Gastroesophageal sphincter (tissue), 4 donors: ENCODE data around the gene ETFDH. TPM values are rescaled to one million over a fixed set of nuclear protein-coding genes. Genes with fewer than 3 reads are reported as not detected.

ENCODE experiments used
- ATAC-seq: fragments of 150-250 bp; one replicate; pipeline ENCODE4 v1.9.1; 2016; ENCODE audit warnings: mild to moderate bottlenecking, moderate library complexity
- H3K27ac ChIP-seq, 4 donors: fragments of 200-600 bp; sonication (generic) in 3 of 4; 1 replicate in 3 of 4; 2 replicates in 1 of 4; pipeline ENCODE4 v1.5.1; 2016 to 2019
- H3K27me3 ChIP-seq: fragments of 200-600 bp; sonication (generic); one replicate; pipeline ENCODE4 v1.5.1; 2019
- H3K36me3 ChIP-seq, 2 donors: fragments of 200-600 bp; sonication (generic); one replicate each; pipeline ENCODE4 v1.5.1; 2019; ENCODE audit warnings: control low read depth in 1 of 2
- H3K4me1 ChIP-seq, 3 donors: fragments of 200-600 bp; sonication (generic); 1 replicate in 2 of 3; 2 replicates in 1 of 3; pipeline ENCODE4 v1.5.1; 2016 to 2019; ENCODE audit warnings: control low read depth in 2 of 3
- H3K4me3 ChIP-seq, 2 donors: fragments of 200-600 bp; sonication (generic); one replicate each; pipeline ENCODE4 v1.5.1; 2019; ENCODE audit warnings: mild to moderate bottlenecking in 1 of 2, moderate library complexity in 1 of 2
- H3K9me3 ChIP-seq, 3 donors: fragments of 200-600 bp; sonication (generic); one replicate each; pipeline ENCODE4 v1.5.1; 2017 to 2019; ENCODE audit warnings: control low read depth in 2 of 3
- CTCF ChIP-seq, 4 experiments: fragments of 200-600 bp in 2 of 4; fragments of 450-650 bp in 2 of 4; sonication (generic) in 1 of 4; IDR thresholded peaks; one replicate each; pipeline ENCODE4 v1.5.1; 2017 to 2019; ENCODE audit warnings: antibody characterized with exemption in 4 of 4, mild to moderate bottlenecking in 2 of 4, moderate library complexity in 2 of 4
- EP300 ChIP-seq: sonication (generic); formaldehyde crosslinking; IDR thresholded peaks from one replicate; pipeline ENCODE4 v1.6.1; 2017; ENCODE audit warnings: antibody characterized with exemption, mild to moderate bottlenecking
- POLR2A ChIP-seq, 2 donors: fragments of 450-650 bp; IDR thresholded peaks; one replicate each; pipeline ENCODE4 v1.6.1; 2017; ENCODE audit warnings: antibody characterized with exemption in 2 of 2, mild to moderate bottlenecking in 2 of 2, moderate library complexity in 1 of 2
- POLR2AphosphoS5 ChIP-seq: sonication (generic); formaldehyde crosslinking; IDR thresholded peaks from one replicate; pipeline ENCODE4 v1.6.1; 2017; ENCODE audit warnings: antibody characterized with exemption
- WGBS, 2 donors: methylation state at CpG; one replicate each; pipeline ENCODE4 v1.1.5; 2018; ENCODE audit warnings: low coverage in 1 of 2; 5-methylcytosine and 5-hydroxymethylcytosine counted together
- total RNA-seq, 4 donors: library from RNA; depleted of rRNA; stranded (reverse); fragments of >200 nt; gene quantifications; one replicate each; pipeline ENCODE4 v1.1.0, GENCODE V29; 2016

ETFDH gene
- total RNA-seq, 4 donors from 2014 or later: 32.0 to 46.7 (median 38.9) TPM

- peak overlapping the region; percentile 84 to 96 (median 91) for H3K27ac ChIP-seq
- peak; percentile 29 for ATAC-seq
Observed at GRCh38 chr4:158722291-158722916, 50.3 kb downstream of the ETFDH start.

GRCh38 chr4:158722917-158723793 lies 51.1 kb downstream of the ETFDH start, which contains the start of gene PPID:
Gene PPID, minus strand, starts transcription at chr4:158723396. Its CDS starts 108 bp downstream, at chr4:158723288.
- H3K36me3 ChIP-seq: peaks cover 0 to 28% of the 10 kb centered on the region in 2 donors
- H3K4me3 ChIP-seq: peak within 1 kb of the TSS; percentile 77 to 99
- ATAC-seq: peak; percentile 97
- H3K9me3 ChIP-seq: no peaks in the 10 kb centered on the region
- peak within 1 kb of the TSS; percentile 84 to 96 (median 91) for H3K27ac ChIP-seq
- peaks cover 2 to 24% (median 3%) of the 10 kb centered on the region in 3 donors for H3K4me1 ChIP-seq
- 0% methylated on average over 9 to 35 of the region's 65 CpGs for WGBS, 2 donors
- no peaks in the 10 kb centered on the region for H3K27me3 ChIP-seq
- TF ChIP-seq EP300 (no peak), POLR2AphosphoS5 (peak; percentile 77), POLR2A (IDR thresholded peaks at IDR 0.05) (peak; percentile 48 to 70)

More at GRCh38 chr4:158722291-158722916, 50.3 kb downstream of the ETFDH start:
- peaks cover 2 to 24% (median 3%) of the 10 kb centered on the region in 3 donors for H3K4me1 ChIP-seq
- H3K36me3 ChIP-seq: peaks cover 0 to 36% of the 10 kb centered on the region in 2 donors
- H3K9me3 ChIP-seq: no peaks in the 10 kb centered on the region
- H3K4me3 ChIP-seq: peak overlapping the region; percentile 77 to 99
- no peak for TF ChIP-seq POLR2A (IDR thresholded peaks at IDR 0.05)
- TF ChIP-seq POLR2AphosphoS5: no peak
- TF ChIP-seq EP300: no peak
- TF ChIP-seq CTCF (IDR thresholded peaks at IDR 0.05): no peak
- WGBS, 2 donors: 6 to 14% methylated on average over 15 to 16 of the region's 16 CpGs
- no peaks in the 10 kb centered on the region for H3K27me3 ChIP-seq

- H3K36me3 ChIP-seq: peaks cover 0 to 14% of the 10 kb centered on the region in 2 donors
- H3K4me1 ChIP-seq: peaks cover 2 to 24% (median 3%) of the 10 kb centered on the region in 3 donors
- WGBS, 2 donors: 78 to 86% methylated on average over 1 to 4 of the region's 4 CpGs
- no peaks in the 10 kb centered on the region for H3K9me3 ChIP-seq
- no peak overlapping the region for H3K27ac ChIP-seq
- no peak for TF ChIP-seq POLR2A (IDR thresholded peaks at IDR 0.05)
- no peak for TF ChIP-seq EP300
- no peak for TF ChIP-seq POLR2AphosphoS5
- no peak for TF ChIP-seq CTCF (IDR thresholded peaks at IDR 0.05)
- ATAC-seq: no peak
- H3K27me3 ChIP-seq: no peaks in the 10 kb centered on the region
- H3K4me3 ChIP-seq: no peak overlapping the region
Observed at GRCh38 chr4:158724637-158725036, 52.5 kb downstream of the ETFDH start.

GRCh38 chr4:158726633-158727032 lies 54.5 kb downstream of the ETFDH start:
- no peak overlapping the region for H3K4me3 ChIP-seq
- TF ChIP-seq POLR2AphosphoS5: no peak
- TF ChIP-seq CTCF (IDR thresholded peaks at IDR 0.05): no peak
- TF ChIP-seq POLR2A (IDR thresholded peaks at IDR 0.05): no peak
- TF ChIP-seq EP300: no peak

GRCh38 chr4:158728236-158728635 lies 56.1 kb downstream of the ETFDH start:
- TF ChIP-seq EP300: no peak
- no peak for TF ChIP-seq POLR2AphosphoS5
- no peak for TF ChIP-seq POLR2A (IDR thresholded peaks at IDR 0.05)
- no peak for TF ChIP-seq CTCF (IDR thresholded peaks at IDR 0.05)
- Histone ChIP-seq H3K4me3 (no peak overlapping the region), H3K36me3 (no peaks in the 10 kb centered on the region), H3K4me1 (peaks cover 0 to 6% (median 0%) of the 10 kb centered on the region in 3 donors), H3K27ac (no peak overlapping the region), H3K27me3 (no peaks in the 10 kb centered on the region), H3K9me3 (no peaks in the 10 kb centered on the region)
- no peak for ATAC-seq
- 36 to 67% methylated on average over 1 of the region's 1 CpG for WGBS, 2 donors

More at GRCh38 chr4:158726633-158727032, 54.5 kb downstream of the ETFDH start:
- no peak for ATAC-seq
- no peaks in the 10 kb centered on the region for H3K27me3 ChIP-seq
- H3K27ac ChIP-seq: no peak overlapping the region
- H3K9me3 ChIP-seq: no peaks in the 10 kb centered on the region
- no peaks in the 10 kb centered on the region for H3K36me3 ChIP-seq
- H3K4me1 ChIP-seq: peaks cover 2 to 16% (median 3%) of the 10 kb centered on the region in 3 donors
- WGBS, 2 donors: 72 to 94% methylated on average over 2 to 6 of the region's 6 CpGs
